Regular cardiac myocyte (primary cell): ENCODE data around the gene VWA8. TPM values are rescaled to one million over a fixed set of nuclear protein-coding genes. Genes with fewer than 3 reads are reported as not detected.

Experiments
- total RNA-seq: library from RNA; depleted of rRNA; stranded (reverse); fragments of >200 nt; gene quantifications from 2 replicates; pipeline ENCODE4 v1.2.3, GENCODE V29; 2014

Gene VWA8
- 16.7 and 29.9 TPM in 2 replicates for total RNA-seq

GRCh38 chr13:41960637-41961465 is at the start of gene VWA8:
Gene VWA8 (minus strand): TSS chr13:41961109. CDS start chr13:41961015, 94 bp downstream.

Other genes starting within 250 kb of the VWA8 start
- 8.5 and 14.8 TPM in 2 replicates for gene DGKH, start 87.5 kb upstream of the VWA8 start, total RNA-seq